Chondrocyte (in vitro differentiated cells): ENCODE data around the gene C1QTNF6. TPM values are rescaled to one million over a fixed set of nuclear protein-coding genes. Genes with fewer than 3 reads are reported as not detected.
"Not testable (repeated sequence)": the region's sequence is repeated elsewhere in the genome, so short reads cannot be mapped to it uniquely, and the experiment has no call there.

Source experiments
- DNase-seq: peaks from one replicate; pipeline ENCODE4 v3.0.0; 2021; ENCODE audit warnings: mixed read lengths, low spot score
- H3K27ac Mint-ChIP-seq: one replicate; pipeline ENCODE4 v1.8.0; 2021; ENCODE audit warnings: mild to moderate bottlenecking, moderate library complexity, mixed read lengths; ENCODE audit not compliant: unreplicated experiment
- H3K27me3 Mint-ChIP-seq: 2 replicates; pipeline ENCODE4 v1.8.0; 2021; ENCODE audit warnings: low read depth, mixed read lengths
- H3K36me3 Mint-ChIP-seq: 2 replicates; pipeline ENCODE4 v1.8.0; 2021; ENCODE audit warnings: low read depth, mixed read lengths
- H3K4me1 Mint-ChIP-seq: 2 replicates; pipeline ENCODE4 v1.8.0; 2021; ENCODE audit warnings: low read depth, mild to moderate bottlenecking, mixed read lengths
- H3K4me3 Mint-ChIP-seq: one replicate; pipeline ENCODE4 v1.8.0; 2021; ENCODE audit warnings: mild to moderate bottlenecking, moderate library complexity, mixed read lengths; ENCODE audit not compliant: unreplicated experiment
- H3K9me3 Mint-ChIP-seq: 2 replicates; pipeline ENCODE4 v1.8.0; 2021; ENCODE audit warnings: low read depth, mixed read lengths
- total RNA-seq: library from RNA; stranded (reverse); gene quantifications from 3 replicates; pipeline ENCODE4 v1.2.1, GENCODE V29; 2021
- TF ChIP-seq, protein P1 (sequence below): fragments of 200-600 bp; sonication (generic); IDR thresholded peaks from 2 replicates; pipeline ENCODE4 v1.5.0; 2021; ENCODE audit warnings: antibody characterized with exemption, mild to moderate bottlenecking, moderate library complexity

The C1QTNF6 gene
- total RNA-seq, 1 donor from 2014 or later: 11.3 TPM

DNA sequence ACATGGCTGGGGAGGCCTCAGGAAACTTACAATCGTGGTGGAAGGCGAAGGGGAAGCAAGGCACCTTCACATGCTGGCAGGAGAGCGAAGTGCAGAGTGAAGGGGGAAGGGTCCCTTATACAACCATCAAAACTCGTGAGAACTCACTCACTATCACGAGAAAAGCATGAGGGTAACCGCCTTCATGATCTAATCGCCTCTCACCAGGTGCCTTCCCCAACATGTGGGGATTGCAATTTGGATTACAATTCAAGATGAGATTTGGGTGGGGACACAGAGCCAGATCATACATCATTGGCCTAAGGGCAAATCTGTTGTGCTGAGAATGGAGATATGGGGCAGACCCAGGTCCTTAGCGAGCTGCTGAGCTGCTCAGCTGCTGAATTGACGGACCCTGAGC, 13.1 kb downstream of the C1QTNF6 start:
- Mint-ChIP-seq H3K4me3 (no peak overlapping the region), H3K27ac (no peak overlapping the region), H3K27me3 (peaks cover 12% of the 10 kb centered on the region), H3K9me3 (no peaks in the 10 kb centered on the region), H3K36me3 (no peaks in the 10 kb centered on the region), H3K4me1 (peaks cover 35% of the 10 kb centered on the region)
- TF ChIP-seq, protein P1, sequence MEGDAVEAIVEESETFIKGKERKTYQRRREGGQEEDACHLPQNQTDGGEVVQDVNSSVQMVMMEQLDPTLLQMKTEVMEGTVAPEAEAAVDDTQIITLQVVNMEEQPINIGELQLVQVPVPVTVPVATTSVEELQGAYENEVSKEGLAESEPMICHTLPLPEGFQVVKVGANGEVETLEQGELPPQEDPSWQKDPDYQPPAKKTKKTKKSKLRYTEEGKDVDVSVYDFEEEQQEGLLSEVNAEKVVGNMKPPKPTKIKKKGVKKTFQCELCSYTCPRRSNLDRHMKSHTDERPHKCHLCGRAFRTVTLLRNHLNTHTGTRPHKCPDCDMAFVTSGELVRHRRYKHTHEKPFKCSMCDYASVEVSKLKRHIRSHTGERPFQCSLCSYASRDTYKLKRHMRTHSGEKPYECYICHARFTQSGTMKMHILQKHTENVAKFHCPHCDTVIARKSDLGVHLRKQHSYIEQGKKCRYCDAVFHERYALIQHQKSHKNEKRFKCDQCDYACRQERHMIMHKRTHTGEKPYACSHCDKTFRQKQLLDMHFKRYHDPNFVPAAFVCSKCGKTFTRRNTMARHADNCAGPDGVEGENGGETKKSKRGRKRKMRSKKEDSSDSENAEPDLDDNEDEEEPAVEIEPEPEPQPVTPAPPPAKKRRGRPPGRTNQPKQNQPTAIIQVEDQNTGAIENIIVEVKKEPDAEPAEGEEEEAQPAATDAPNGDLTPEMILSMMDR: no peak
- no peak for DNase-seq

DNA sequence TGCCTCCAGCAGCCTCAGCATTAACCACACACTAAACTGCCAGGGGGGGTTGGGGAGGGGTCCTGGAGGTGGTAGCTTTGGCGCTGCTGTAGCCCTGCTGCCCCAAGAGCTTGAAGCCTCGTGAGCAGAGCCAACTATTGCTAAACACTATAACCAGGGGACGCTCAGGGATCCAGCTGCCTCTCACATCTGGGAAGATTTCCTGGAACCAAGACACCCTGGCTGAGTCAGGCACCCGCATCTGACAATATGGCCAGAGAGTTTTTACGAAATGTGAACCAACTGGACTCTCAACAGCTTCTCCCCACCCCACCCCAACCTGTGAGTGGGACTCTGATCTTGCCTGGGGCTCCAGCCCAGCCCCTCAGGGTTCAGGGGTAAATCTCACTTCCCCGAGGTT, 14.3 kb downstream of the C1QTNF6 start:
- no peaks in the 10 kb centered on the region for H3K36me3 Mint-ChIP-seq
- peaks cover 30% of the 10 kb centered on the region for H3K4me1 Mint-ChIP-seq
- TF ChIP-seq, protein P1: no peak
- peaks cover 17% of the 10 kb centered on the region for H3K27me3 Mint-ChIP-seq
- peak; percentile 36 for DNase-seq
- H3K9me3 Mint-ChIP-seq: no peaks in the 10 kb centered on the region
- no peak overlapping the region for H3K27ac Mint-ChIP-seq
- H3K4me3 Mint-ChIP-seq: no peak overlapping the region

DNA sequence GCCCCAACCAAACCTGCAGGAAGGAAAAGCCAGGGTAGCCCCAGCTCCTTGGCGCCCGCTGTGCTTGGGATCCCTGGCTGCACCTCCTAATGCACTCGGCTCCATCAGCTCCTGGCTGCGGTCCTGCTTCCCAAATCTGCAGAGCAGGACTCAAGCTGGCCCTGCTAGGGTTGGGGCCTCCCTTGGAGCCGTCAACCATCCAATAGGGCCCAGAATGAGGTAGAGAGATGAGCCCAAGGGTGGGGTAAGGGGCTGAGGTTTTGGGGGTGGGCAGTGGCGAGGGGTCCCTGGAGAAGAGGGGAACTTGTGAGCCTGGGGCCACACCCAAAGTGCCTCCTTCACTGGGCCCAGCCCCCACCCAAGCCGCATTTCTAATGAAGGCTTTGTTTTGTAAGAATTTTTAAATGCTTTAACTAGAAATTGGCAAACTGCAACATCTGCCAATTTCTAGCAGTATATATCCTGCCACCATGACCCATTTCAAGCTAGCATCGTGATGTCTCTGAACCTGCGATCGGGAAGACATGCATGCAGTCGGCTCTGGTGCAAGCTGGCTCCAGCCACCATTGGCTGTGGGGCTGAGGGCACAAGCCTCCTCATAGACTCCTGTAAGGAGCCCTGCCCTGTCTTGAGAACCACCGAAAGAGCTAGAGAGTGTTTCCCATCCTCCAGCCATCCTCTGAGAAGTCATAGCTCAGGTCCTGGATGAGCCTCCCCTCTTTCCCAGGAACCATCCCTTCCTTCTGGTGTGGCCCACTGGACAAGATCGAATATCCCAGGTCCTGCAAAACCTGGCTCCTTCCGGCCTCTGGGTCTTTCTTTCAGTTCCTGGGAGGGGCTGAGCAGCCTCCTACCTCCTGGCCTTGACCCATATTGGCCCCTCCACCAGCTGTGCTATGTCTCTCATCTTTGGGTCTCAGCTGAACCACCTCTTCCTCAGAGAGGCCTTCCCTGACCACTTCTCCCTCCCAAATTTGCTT, 15.5 kb downstream of the C1QTNF6 start:
- peaks cover 19% of the 10 kb centered on the region for H3K27me3 Mint-ChIP-seq
- peaks cover 19% of the 10 kb centered on the region for H3K4me1 Mint-ChIP-seq
- H3K36me3 Mint-ChIP-seq: no peaks in the 10 kb centered on the region
- TF ChIP-seq, protein P1: no peak
- H3K27ac Mint-ChIP-seq: no peak overlapping the region
- no peaks in the 10 kb centered on the region for H3K9me3 Mint-ChIP-seq
- DNase-seq: peak; percentile 63
- no peak overlapping the region for H3K4me3 Mint-ChIP-seq

DNA sequence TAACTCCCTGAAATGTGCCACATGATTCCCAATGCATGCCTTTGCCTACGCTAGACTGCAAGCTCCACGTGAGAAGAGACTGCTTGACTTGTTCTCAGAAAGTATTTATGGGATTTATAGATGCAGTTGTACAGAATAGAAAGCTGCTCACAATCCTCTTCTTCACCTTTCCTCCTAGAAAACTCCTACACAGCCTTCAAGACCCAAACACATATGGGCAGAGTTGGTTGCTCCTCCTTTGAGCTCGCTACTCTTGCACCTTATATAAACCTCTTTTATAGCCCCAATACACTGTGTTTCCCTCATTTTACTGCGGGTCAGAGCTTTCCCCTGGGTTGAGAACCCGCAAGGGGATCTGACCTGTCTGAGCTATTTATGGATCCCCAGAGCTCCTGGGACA, 16.4 kb downstream of the C1QTNF6 start:
- no peaks in the 10 kb centered on the region for H3K36me3 Mint-ChIP-seq
- DNase-seq: no peak
- H3K4me1 Mint-ChIP-seq: peaks cover 11% of the 10 kb centered on the region
- no peaks in the 10 kb centered on the region for H3K9me3 Mint-ChIP-seq
- H3K27me3 Mint-ChIP-seq: peaks cover 19% of the 10 kb centered on the region
- no peak overlapping the region for H3K27ac Mint-ChIP-seq
- TF ChIP-seq, protein P1: no peak
- H3K4me3 Mint-ChIP-seq: no peak overlapping the region

DNA sequence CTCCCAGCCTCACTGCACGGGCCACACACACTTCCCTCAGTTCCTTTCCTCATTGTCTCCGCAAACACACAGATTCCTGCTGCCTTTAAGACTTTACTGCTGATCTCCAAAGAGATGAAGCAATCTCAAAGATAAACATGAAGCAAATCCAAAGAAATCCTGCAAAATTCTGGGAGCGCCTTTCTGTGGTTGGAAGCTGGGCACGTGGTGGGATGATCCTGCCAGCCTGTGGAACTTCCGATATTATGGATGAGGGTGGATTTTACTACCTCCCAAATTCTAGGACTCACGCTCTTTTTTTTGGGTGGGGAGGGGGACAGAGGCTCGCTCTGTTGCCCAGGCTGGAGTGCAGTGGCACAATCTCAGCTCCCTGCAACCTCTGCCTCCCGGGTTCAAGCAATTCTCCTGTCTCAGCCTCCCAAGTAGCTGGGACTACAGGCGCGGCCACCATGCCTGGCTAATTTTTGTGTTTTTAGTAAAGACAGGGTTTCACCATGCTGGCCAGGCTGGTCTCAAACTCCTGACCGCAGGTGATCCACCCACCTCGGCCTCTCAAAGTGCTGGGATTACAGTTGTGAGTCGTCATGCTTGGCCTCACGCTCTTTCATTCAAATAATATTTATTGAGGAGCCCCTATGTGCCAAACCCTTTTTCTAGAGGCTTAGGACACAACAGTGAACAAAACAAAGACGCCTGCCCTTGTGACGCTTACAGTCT, 17.2 kb downstream of the C1QTNF6 start:
- H3K36me3 Mint-ChIP-seq, H3K4me1 Mint-ChIP-seq, H3K9me3 Mint-ChIP-seq, H3K4me3 Mint-ChIP-seq, H3K27ac Mint-ChIP-seq, DNase-seq: not testable (repeated sequence)
- H3K27me3 Mint-ChIP-seq: peaks cover 21% of the 10 kb centered on the region
